K562 (cell line): ENCODE results near the gene WTAP. TPM values are rescaled to one million over a fixed set of nuclear protein-coding genes. Genes with fewer than 3 reads are reported as not detected.
A peak's percentile ranks its signal among the peaks of the same experiment; 100 is the strongest.

Source experiments
- BCL6 ChIP-seq: fragments of 250-450 bp; sonication (Bioruptor Pico); IDR thresholded peaks from 2 replicates; pipeline ENCODE4 v1.4.0; 2020
- CXXC5 ChIP-seq: fragments of 250-450 bp; sonication (Bioruptor Pico); IDR thresholded peaks from 2 replicates; pipeline ENCODE4 v1.8.0; 2022; ENCODE audit warnings: inconsistent platforms, mild to moderate bottlenecking, moderate library complexity
- FOXK2 ChIP-seq, 2 experiments: fragments of 450-650 bp; IDR thresholded peaks in 1 of 2; conservative IDR thresholded peaks in 1 of 2; 2 replicates each; pipeline ENCODE4 v1.6.1; 2016; ENCODE audit warnings: low read depth in 2 of 2, mild to moderate bottlenecking in 1 of 2
- GTF2B ChIP-seq: IDR thresholded peaks from 2 replicates; pipeline ENCODE4 v1.6.1; 2011; ENCODE audit not compliant: insufficient read length; ENCODE audit errors: extremely low read depth
- HNRNPK ChIP-seq: fragments of 200-400 bp; formaldehyde crosslinking; IDR thresholded peaks from one replicate; pipeline ENCODE4 v1.6.1; 2018; ENCODE audit warnings: mild to moderate bottlenecking, low read depth, low read length; ENCODE audit not compliant: poor library complexity, severe bottlenecking
- PBX2 ChIP-seq, 2 experiments: IDR thresholded peaks in 1 of 2; conservative IDR thresholded peaks in 1 of 2; 2 replicates each; pipeline ENCODE4 v1.6.1; 2016; ENCODE audit warnings: low read depth in 2 of 2, mild to moderate bottlenecking in 1 of 2, missing compliant biosample characterization in 1 of 2, missing genetic modification characterization in 1 of 2, moderate library complexity in 1 of 2
- PRMT5 ChIP-seq: sonication (generic); formaldehyde crosslinking; IDR thresholded peaks from 2 replicates; pipeline ENCODE4 v1.5.0; 2020; ENCODE audit warnings: missing genetic modification reagents
- SRSF3 ChIP-seq: fragments of 200-400 bp; formaldehyde crosslinking; IDR thresholded peaks from 2 replicates; pipeline ENCODE4 v1.6.1; 2016; ENCODE audit warnings: mild to moderate bottlenecking, low read length, moderate library complexity; ENCODE audit not compliant: insufficient read depth
- ZNF511 ChIP-seq: sonication (generic); formaldehyde crosslinking; IDR thresholded peaks from 2 replicates; pipeline ENCODE4 v1.8.0; 2022; ENCODE audit warnings: mild to moderate bottlenecking, missing genetic modification reagents
- ZNF696 ChIP-seq: fragments of 250-450 bp; sonication (Bioruptor Pico); conservative IDR thresholded peaks from 2 replicates; pipeline ENCODE4 v1.4.0; 2020; ENCODE audit warnings: mild to moderate bottlenecking, moderate library complexity
- polyA plus RNA-seq, 8 experiments: library from polyadenylated mRNA; depleted of rRNA in 4 of 8; stranded (reverse) in 5 of 8; unstranded in 3 of 8; fragments of >200 nt; fragmentation: Nextera tagmentation in 2 of 8; fragmentation: Illumina TruSeq in 1 of 8; extraction: Ambion mirVana in 2 of 8; extraction: Trizol in 1 of 8; gene quantifications; 2 replicates each; pipeline versions ENCODE4 v1.2.1 to v1.2.3, GENCODE V29; 2011 to 2014; ENCODE audit warnings: inconsistent platforms in 1 of 8, missing spikeins in 1 of 8
- total RNA-seq, 7 experiments: library from RNA; depleted of rRNA in 6 of 7; stranded (reverse); fragments of >200 nt in 6 of 7; fragmentation: Illumina TruSeq in 2 of 7; extraction: Trizol in 2 of 7; gene quantifications; 2 replicates each; pipeline versions ENCODE4 v1.2.1 to v1.2.3, GENCODE V29; 2011 to 2021; ENCODE audit warnings: low replicate concordance in 1 of 7

Gene WTAP
- total and polyA plus RNA-seq, 9 of the 15 experiments (the other 6 are each of a cell fraction or from before 2014, with no cell fraction given) = 52.4 to 156 (median 110) TPM

- TF ChIP-seq FOXK2 (conservative IDR thresholded peaks at IDR 0.05 in 1 of 2, IDR thresholded peaks at IDR 0.05 in 1 of 2; ENCODE audit: low read depth in 2 of 2) (0 out of 4 replicates have a peak, but pooled peaks of 1 of the 2 experiments have one; percentile 47), ZNF511 (no peak), PBX2 (CRISPR knock-in tag; IDR thresholded peaks at IDR 0.05; ENCODE audit: low read depth) (no peak), PBX2 (tag; conservative IDR thresholded peaks at IDR 0.05; ENCODE audit: low read depth) (peak; percentile 38), PRMT5 (CRISPR knock-in tag) (no peak), HNRNPK (no peak), BCL6 (CRISPR knock-in tag) (no peak), SRSF3 (no peak), GTF2B (no peak), ZNF696 (CRISPR knock-in tag) (no peak), CXXC5 (peak; percentile 20; the same call in 1 of the 2 replicates)
Measured at GRCh38 chr6:159691133-159691962, 36.0 kb upstream of the WTAP start (continued).
